GM21423 (cell line): Measurements from ENCODE around the gene ZNF638.

Source experiments
- ATAC-seq: cut with Tn5 transposase; IDR thresholded peaks from one replicate; pipeline ENCODE4 v1.9.1; 2021; ENCODE audit warnings: mild to moderate bottlenecking, moderate library complexity; ENCODE audit not compliant: unreplicated experiment

The ZNF638 gene

DNA sequence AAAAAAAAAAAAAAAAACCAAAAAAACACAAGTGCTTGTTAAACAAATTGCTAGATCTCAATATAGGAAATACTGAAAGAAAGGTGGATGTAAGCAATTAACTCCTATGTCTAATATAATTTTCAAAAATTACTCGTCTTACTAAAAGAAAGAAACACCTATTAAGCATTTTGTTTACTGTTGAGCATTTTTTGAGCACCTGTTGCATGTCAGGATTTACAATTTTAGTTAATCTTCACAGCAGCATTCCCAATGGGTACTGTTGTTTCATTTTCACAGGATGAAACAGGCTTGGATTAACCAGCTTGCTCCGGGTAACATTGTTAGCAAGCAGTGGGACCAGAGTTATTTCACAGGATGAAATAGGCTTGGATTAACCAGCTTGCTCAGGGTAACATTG is 4.8 kb downstream of the ZNF638 start:
- no peak for ATAC-seq

DNA sequence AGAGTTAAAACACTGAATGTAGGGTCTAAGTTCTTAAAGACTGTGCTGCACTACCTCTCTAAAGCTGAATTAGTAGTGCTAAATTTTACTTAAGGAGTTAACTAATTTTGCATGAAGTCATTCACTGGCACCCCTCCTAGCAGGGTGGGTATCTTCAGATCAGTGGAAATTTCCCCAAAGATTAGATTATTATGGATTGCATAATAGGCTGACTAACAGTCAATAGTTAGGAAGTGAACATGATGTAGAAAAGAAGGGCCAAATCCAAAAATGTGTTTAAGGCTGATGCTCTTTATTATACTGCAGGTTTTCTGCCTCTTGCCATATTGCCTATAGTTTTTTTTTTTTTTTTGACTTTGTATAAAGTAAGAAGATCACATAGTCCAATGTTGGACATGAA is 5.2 kb downstream of the ZNF638 start:
- no peak for ATAC-seq

- no peak for ATAC-seq
Measured at GRCh38 chr2:71337776-71338175, 6.2 kb downstream of the ZNF638 start.

DNA sequence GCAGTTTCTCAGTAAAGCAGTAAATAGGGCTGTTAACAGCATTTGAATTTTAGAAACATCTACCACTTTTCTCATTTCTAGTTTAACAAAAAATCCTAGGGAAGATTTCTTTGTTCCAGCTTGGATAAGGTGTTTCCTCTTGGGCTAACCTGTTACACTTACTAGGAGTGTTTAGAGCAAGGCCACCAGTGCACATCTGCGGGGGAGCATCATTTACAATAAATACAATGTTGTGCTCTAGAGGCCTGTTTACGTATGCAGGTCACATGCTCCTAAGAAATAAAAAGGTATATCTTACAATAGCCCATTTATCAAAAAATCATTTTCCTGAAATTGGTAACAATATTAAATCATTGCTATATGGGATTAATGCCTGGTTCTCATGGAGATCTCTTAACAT is 8.1 kb downstream of the ZNF638 start:
- no peak for ATAC-seq

DNA sequence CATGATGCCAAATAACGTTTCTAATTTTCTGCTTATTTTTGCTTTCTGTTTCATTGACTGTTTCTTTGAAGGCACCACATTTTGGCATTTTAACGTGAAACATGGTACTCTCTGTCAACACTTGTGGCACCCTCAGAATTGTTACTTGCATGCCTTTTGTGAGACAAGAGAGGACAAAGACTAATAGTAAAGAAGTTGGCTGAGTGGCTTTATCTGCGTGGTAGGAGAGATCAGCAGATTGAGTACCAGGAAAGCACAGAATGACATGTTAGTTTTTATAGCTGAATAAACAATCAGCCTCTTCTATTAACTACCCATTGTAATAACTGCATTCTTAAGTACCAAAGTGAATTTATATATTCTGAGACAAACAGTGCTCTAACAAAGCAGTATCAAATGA is 8.6 kb downstream of the ZNF638 start:
- ATAC-seq, result no peak

DNA sequence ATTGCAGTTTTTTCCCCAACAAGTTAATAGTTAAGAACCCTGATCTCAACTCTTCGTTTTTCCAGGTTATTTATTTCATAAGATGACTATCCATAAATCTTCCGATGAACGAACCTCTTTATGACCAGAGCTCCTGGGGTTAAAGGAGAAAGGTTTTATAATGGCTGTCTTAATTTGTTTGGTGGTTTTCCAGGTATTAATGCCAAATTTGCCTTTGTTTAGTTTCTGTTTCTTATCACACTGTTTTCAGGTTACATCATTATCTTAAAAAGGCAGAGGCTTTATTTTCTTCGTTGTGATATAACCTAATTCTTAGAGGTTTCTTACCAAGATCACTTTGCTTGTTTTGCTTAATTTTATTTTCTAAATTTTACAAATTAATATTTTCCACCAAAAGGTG is 10.1 kb downstream of the ZNF638 start:
- ATAC-seq, result no peak

GRCh38 chr2:71346065-71346464 is 14.5 kb downstream of the ZNF638 start:
- no peak for ATAC-seq

GRCh38 chr2:71347517-71347916 is 15.9 kb downstream of the ZNF638 start:
- no peak for ATAC-seq

GRCh38 chr2:71348302-71348701 is 16.7 kb downstream of the ZNF638 start:
- ATAC-seq, result no peak

DNA sequence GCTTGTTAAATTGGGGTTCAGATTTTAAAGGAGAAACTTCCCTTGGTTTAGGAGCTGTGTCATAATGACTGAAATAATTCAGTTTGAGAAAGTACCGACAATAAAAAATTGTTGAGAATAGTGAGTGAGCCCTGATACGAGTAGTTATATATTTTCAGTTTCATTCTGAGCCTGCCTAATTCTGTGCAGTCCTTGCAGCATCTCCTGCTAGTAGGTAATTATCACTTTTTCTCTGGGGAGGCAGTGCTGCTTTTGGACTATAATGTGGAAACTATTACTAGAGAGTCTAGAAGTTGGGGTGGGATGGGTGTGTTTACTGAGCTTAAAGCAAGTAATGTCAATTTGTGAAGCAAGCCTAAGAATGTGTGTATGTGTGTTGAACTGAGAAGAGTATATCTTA is 21.7 kb downstream of the ZNF638 start:
- ATAC-seq, result no peak

DNA sequence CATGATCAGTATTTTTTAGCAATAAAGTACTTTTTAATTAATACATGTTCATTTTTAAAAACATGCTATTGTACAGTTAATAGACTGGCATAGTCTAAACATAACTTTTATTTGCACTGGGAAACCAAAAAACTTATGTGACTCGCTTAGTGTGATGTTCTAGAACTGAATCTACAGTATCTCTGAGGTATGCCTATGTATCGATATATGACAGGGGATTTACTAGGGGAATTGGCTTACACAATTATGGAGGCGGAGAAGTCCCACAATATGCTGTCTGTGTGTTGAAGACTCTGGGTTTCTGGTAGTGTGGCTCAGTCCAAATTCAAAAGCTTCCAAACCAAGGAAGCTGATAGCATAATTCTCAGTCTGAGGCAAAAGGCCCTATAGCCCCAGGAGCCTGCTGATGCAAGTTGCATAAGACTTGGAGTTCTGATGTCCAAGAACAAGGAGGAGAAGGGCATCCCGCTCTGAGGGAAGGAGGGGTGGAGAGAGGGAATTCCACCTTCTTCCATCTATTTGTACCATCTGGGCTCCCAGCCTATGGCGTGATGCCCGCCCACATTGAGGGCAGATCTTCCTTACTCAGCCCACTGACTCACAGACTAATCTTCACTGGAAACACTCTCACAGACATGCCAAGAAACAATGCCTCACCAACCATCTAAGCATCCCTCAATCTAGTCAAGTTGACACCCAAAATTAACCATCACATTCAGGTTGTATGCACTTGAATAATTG is 27.5 kb downstream of the ZNF638 start:
- ATAC-seq, result no peak

GRCh38 chr2:71360434-71360975 is 28.9 kb downstream of the ZNF638 start:
- no peak for ATAC-seq

GRCh38 chr2:71361631-71362030 is 30.0 kb downstream of the ZNF638 start:
- ATAC-seq, result no peak

GRCh38 chr2:71362447-71362846 is 30.9 kb downstream of the ZNF638 start:
- ATAC-seq, result no peak

DNA sequence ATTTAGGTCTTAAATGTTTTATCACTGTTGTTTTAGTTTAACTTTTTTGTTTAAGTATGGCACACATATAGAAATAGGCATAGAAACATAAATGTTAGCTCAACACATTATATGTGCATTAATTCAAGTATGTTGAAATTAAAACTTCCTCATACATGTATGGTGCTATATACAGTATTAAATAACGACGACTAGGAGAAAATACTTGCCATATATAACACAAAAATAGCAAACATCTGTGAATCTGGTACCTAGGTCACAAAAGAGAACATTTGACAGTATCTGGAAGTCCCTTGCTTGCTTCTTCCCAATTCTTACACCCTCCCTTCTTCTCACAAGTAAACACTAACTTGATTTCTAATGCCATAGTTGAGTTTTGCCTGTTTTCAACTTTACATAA is 38.4 kb downstream of the ZNF638 start:
- no peak for ATAC-seq

GRCh38 chr2:71372042-71372441 is 40.5 kb downstream of the ZNF638 start:
- ATAC-seq, result no peak

- ATAC-seq, result no peak
Measured at GRCh38 chr2:71379086-71379485, 47.5 kb downstream of the ZNF638 start.

DNA sequence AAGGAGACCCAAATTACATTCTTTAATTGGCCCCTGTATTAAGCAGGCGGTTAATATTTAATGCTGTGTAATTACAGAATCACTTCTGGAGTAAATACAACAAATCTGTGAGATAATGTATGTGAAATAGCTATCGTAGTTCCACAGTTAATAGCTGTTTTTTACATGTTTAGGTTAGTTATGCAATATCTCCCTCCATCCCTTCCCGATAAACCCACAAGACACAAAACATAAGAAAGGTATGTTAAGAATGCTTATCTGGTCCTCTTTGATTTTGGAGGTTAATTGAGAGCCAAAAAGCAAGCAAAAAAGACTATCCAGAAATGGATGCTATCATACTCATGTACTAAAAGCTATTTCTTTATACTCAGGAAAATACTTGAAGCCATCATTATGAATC is 49.1 kb downstream of the ZNF638 start:
- ATAC-seq, result no peak

DNA sequence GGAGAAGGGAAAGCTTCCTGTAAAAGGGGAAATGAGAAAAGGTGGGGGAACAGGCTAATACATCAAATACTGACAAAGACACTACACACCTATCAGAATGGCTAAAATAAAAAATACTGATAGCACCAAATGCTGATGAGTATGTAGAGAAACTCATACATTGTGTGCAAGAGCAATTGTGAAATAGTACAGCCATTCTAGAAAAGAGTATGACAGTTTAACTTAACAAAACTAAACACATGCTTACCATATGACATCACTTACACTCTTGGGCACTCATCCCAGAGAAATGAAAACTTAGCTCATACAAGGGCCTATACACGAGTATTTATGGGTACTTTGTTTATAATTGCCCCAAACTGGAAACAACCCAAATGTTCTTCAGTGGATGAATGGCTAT is 53.4 kb downstream of the ZNF638 start:
- ATAC-seq, result no peak

- no peak for ATAC-seq
Measured at GRCh38 chr2:71388214-71388613, 56.6 kb downstream of the ZNF638 start.

GRCh38 chr2:71389384-71390072 is 57.9 kb downstream of the ZNF638 start:
- no peak for ATAC-seq

GRCh38 chr2:71393216-71393615 is 61.6 kb downstream of the ZNF638 start:
- no peak for ATAC-seq
